BE2C (cell line): Measurements from ENCODE around the gene TTLL11.

Experiments
- DNase-seq: peaks from one replicate; pipeline ENCODE4 v3.0.0-alpha.2; 2020
- H3K27me3 ChIP-seq: fragments of 250-450 bp; sonication (Bioruptor Pico); 2 replicates; pipeline ENCODE4 v1.5.1; 2020; ENCODE audit warnings: mild to moderate bottlenecking
- H3K36me3 ChIP-seq: fragments of 250-450 bp; sonication (Bioruptor Pico); 2 replicates; pipeline ENCODE4 v1.5.1; 2020; ENCODE audit warnings: mild to moderate bottlenecking
- H3K4me1 ChIP-seq: fragments of 250-450 bp; sonication (Bioruptor Pico); 2 replicates; pipeline ENCODE4 v1.5.1; 2020
- H3K4me3 ChIP-seq: 2 replicates; pipeline ENCODE4 v1.5.1; 2011; ENCODE audit warnings: low read depth, low read length
- H3K9me3 ChIP-seq: fragments of 250-450 bp; sonication (Bioruptor Pico); 2 replicates; pipeline ENCODE4 v1.5.1; 2020
- CTCF ChIP-seq: IDR thresholded peaks from 2 replicates; pipeline ENCODE4 v1.5.1; 2012; ENCODE audit warnings: mild to moderate bottlenecking, low read depth, low read length

Gene TTLL11

DNA sequence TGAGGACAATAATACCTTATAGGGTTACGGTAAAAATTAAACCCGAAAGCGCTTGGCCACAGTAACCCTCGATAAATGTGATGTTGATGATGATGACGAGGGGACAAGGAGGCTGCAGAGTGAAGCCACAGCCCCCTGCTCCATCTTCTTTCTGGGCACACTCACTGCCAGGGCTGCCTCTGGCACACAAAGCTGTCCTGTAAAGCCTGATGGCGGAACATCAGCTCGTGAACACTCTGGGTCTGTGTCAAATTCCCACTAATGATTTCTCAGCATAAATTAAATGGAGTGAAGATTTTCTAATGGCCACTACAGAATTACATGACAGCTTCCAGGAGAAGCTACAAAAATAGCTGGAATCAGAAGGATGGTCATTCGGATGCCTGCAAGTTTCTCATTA, 142.2 kb downstream of the TTLL11 start:
- no peak for TF ChIP-seq CTCF
- Histone ChIP-seq H3K9me3 (no peaks in the 10 kb centered on the region), H3K27me3 (no peaks in the 10 kb centered on the region), H3K36me3 (no peaks in the 10 kb centered on the region), H3K4me3 (no peak overlapping the region), H3K4me1 (peaks cover 7% of the 10 kb centered on the region; the same call in 1 of the 2 replicates)
- DNase-seq: no peak

- Histone ChIP-seq H3K4me3 (no peak overlapping the region), H3K4me1 (peaks cover 7% of the 10 kb centered on the region; the same call in 1 of the 2 replicates), H3K9me3 (no peaks in the 10 kb centered on the region), H3K27me3 (no peaks in the 10 kb centered on the region), H3K36me3 (no peaks in the 10 kb centered on the region)
- no peak for DNase-seq
- TF ChIP-seq CTCF: no peak
These were observed 142.7 kb downstream of the TTLL11 start for GRCh38 chr9:121950441-121950840.

DNA sequence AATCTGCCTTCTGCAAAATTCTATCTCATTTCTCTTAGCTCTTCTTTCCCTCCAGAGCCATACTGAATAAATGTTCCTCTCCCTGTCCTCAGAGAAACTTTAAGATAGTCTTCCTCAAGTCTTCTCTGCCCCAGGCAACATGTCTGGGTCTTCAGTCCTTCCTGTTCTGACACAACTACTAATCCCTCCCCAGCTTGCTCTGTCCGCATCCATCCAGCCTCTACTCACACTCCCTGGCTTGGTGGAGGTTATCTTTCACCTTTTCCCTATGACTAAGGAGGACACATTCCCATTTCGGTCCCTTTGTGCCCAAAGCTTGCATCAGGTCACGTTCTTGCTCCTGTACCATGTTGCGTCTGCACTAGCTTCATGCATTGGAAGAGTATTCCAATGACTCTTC, 143.3 kb downstream of the TTLL11 start:
- H3K9me3 ChIP-seq: no peaks in the 10 kb centered on the region
- DNase-seq: no peak
- H3K4me3 ChIP-seq: no peak overlapping the region
- H3K36me3 ChIP-seq: no peaks in the 10 kb centered on the region
- peaks cover 5% of the 10 kb centered on the region; the same call in 1 of the 2 replicates for H3K4me1 ChIP-seq
- H3K27me3 ChIP-seq: no peaks in the 10 kb centered on the region
- no peak for TF ChIP-seq CTCF

- no peak for DNase-seq
- TF ChIP-seq CTCF: no peak
- Histone ChIP-seq H3K36me3 (no peaks in the 10 kb centered on the region), H3K4me1 (peaks cover 2% of the 10 kb centered on the region; the same call in 1 of the 2 replicates), H3K9me3 (no peaks in the 10 kb centered on the region), H3K4me3 (no peak overlapping the region), H3K27me3 (no peaks in the 10 kb centered on the region)
These were observed 143.7 kb downstream of the TTLL11 start for GRCh38 chr9:121949364-121949763.

DNA sequence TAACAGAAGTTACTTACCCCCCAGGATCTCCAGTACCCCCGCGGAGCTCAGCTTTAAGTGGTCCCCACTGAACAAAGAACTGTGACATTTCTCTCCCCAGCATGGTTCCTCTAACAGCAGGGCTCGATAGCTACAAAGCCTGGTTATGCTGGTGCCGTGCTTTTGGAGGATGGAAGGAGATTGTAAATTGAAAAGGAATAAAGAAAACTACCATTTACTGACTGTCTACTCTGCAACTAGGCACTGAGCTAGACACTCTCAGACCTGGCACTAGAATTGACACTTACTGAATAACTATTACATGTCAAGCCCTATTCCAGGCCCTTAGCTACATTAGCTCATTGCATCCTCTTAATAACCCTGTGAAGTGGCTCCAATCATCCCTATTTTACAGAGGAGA, 145.3 kb downstream of the TTLL11 start:
- no peaks in the 10 kb centered on the region for H3K4me1 ChIP-seq
- no peak overlapping the region for H3K4me3 ChIP-seq
- no peaks in the 10 kb centered on the region for H3K9me3 ChIP-seq
- H3K27me3 ChIP-seq: no peaks in the 10 kb centered on the region
- no peaks in the 10 kb centered on the region for H3K36me3 ChIP-seq
- TF ChIP-seq CTCF: no peak
- DNase-seq: no peak

- no peak for DNase-seq
- H3K9me3 ChIP-seq: no peaks in the 10 kb centered on the region
- no peaks in the 10 kb centered on the region for H3K4me1 ChIP-seq
- no peaks in the 10 kb centered on the region for H3K27me3 ChIP-seq
- no peak overlapping the region for H3K4me3 ChIP-seq
- no peak for TF ChIP-seq CTCF
- no peaks in the 10 kb centered on the region for H3K36me3 ChIP-seq
These were observed 146.6 kb downstream of the TTLL11 start for GRCh38 chr9:121946465-121946864.
